PFSK-1 (cell line): ENCODE data around the gene EXOC4.

Experiments
- FOXP2 ChIP-seq: optimal IDR thresholded peaks from 2 replicates; pipeline ENCODE3; 2011; ENCODE audit warnings: borderline replicate concordance, control low read depth, inconsistent platforms; ENCODE audit not compliant: insufficient read depth; ENCODE audit errors: extremely low read length, extremely low read depth
- POLR2AphosphoS5 ChIP-seq: IDR thresholded peaks from 2 replicates; pipeline ENCODE4 v1.6.1; 2012; ENCODE audit warnings: low read depth, mild to moderate bottlenecking, control low read depth, low read length, moderate library complexity
- SIN3A ChIP-seq: IDR thresholded peaks from 2 replicates; pipeline ENCODE4 v1.6.1; 2012; ENCODE audit warnings: mild to moderate bottlenecking, low read length, moderate library complexity, borderline replicate concordance; ENCODE audit not compliant: insufficient read depth
- TAF1 ChIP-seq: IDR thresholded peaks from 2 replicates; pipeline ENCODE4 v1.6.1; 2012; ENCODE audit warnings: low read length, control low read depth, borderline replicate concordance; ENCODE audit not compliant: insufficient read depth
- TF ChIP-seq, protein P1 (sequence below), 2 experiments: IDR thresholded peaks; 2 replicates each; pipeline versions ENCODE4 v1.6.1 to v1.8.0; 2011 to 2012; ENCODE audit warnings: low read depth in 2 of 2, low read length in 2 of 2, control low read depth in 1 of 2, inconsistent platforms in 1 of 2, mild to moderate bottlenecking in 1 of 2, moderate library complexity in 1 of 2; ENCODE audit not compliant: insufficient read depth in 1 of 2

DNA sequence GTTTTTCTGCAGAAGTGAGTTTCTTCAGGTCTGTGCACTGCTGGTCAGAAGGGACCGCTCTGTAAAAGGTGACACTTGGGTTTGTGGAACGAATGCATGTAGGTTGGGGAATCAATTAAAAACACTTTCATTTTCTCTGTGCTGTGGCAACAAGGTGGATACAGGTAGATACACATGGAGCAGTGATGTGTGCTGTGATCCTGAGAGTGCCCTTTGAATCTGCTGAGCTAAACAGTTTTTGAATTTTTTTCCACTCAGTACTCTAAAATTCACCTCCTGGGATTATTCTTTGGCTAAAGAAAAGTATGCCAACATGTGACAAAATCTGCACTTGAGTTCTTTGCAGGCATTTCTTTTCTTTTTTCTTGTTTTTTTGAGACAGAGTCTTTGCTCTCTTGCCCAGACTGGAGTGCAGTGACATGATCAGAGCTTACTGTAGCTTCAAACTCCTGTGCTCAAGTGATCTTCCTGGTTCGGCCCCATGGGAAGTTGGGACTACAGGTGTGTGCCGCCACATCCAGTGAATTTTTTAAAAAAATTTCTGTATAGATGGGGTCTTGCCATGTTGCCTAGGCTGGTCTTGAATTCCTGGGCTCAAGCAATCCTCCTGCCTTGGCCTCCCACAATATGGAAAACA, 338.9 kb downstream of the EXOC4 start:
- TF ChIP-seq POLR2AphosphoS5 (no peak), SIN3A (no peak), TAF1 (no peak), FOXP2 (no peak)
- TF ChIP-seq, protein P1, sequence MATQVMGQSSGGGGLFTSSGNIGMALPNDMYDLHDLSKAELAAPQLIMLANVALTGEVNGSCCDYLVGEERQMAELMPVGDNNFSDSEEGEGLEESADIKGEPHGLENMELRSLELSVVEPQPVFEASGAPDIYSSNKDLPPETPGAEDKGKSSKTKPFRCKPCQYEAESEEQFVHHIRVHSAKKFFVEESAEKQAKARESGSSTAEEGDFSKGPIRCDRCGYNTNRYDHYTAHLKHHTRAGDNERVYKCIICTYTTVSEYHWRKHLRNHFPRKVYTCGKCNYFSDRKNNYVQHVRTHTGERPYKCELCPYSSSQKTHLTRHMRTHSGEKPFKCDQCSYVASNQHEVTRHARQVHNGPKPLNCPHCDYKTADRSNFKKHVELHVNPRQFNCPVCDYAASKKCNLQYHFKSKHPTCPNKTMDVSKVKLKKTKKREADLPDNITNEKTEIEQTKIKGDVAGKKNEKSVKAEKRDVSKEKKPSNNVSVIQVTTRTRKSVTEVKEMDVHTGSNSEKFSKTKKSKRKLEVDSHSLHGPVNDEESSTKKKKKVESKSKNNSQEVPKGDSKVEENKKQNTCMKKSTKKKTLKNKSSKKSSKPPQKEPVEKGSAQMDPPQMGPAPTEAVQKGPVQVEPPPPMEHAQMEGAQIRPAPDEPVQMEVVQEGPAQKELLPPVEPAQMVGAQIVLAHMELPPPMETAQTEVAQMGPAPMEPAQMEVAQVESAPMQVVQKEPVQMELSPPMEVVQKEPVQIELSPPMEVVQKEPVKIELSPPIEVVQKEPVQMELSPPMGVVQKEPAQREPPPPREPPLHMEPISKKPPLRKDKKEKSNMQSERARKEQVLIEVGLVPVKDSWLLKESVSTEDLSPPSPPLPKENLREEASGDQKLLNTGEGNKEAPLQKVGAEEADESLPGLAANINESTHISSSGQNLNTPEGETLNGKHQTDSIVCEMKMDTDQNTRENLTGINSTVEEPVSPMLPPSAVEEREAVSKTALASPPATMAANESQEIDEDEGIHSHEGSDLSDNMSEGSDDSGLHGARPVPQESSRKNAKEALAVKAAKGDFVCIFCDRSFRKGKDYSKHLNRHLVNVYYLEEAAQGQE (IDR thresholded peaks at IDR 0.05; ENCODE audit: insufficient read depth in 1 of 2, low read depth in 2 of 2, low read length in 2 of 2) = no peak
